GM12872 (cell line): Measurements from ENCODE around the gene MLLT3.

ENCODE experiments used
- TF ChIP-seq, protein P1 (sequence below): IDR thresholded peaks from 3 replicates; pipeline ENCODE4 v1.5.1; 2011; ENCODE audit warnings: low read depth, mild to moderate bottlenecking, low read length, moderate library complexity; ENCODE audit not compliant: insufficient read depth

The MLLT3 gene

DNA sequence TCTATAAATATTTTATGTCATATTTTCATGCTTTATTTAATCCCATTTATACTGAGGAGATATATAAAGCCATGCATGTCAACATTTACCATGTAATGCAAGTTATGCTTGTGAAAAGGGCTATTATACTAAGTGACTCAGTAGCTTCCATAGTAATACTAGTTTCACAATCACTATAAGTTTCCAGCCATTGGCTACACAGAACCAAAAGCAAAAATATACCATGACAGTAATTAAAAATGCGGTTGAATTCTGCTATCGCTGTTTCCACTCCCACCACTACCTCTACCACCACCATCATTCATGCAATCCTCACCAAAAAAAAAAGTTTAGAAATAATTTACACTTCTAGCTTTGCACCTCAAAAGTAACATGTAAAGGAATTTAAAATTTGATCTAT lies 60.2 kb downstream of the MLLT3 start:
- TF ChIP-seq, protein P1, sequence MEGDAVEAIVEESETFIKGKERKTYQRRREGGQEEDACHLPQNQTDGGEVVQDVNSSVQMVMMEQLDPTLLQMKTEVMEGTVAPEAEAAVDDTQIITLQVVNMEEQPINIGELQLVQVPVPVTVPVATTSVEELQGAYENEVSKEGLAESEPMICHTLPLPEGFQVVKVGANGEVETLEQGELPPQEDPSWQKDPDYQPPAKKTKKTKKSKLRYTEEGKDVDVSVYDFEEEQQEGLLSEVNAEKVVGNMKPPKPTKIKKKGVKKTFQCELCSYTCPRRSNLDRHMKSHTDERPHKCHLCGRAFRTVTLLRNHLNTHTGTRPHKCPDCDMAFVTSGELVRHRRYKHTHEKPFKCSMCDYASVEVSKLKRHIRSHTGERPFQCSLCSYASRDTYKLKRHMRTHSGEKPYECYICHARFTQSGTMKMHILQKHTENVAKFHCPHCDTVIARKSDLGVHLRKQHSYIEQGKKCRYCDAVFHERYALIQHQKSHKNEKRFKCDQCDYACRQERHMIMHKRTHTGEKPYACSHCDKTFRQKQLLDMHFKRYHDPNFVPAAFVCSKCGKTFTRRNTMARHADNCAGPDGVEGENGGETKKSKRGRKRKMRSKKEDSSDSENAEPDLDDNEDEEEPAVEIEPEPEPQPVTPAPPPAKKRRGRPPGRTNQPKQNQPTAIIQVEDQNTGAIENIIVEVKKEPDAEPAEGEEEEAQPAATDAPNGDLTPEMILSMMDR, result no peak

GRCh38 chr9:20561531-20561930 lies 60.8 kb downstream of the MLLT3 start:
- TF ChIP-seq, protein P1, result no peak

DNA sequence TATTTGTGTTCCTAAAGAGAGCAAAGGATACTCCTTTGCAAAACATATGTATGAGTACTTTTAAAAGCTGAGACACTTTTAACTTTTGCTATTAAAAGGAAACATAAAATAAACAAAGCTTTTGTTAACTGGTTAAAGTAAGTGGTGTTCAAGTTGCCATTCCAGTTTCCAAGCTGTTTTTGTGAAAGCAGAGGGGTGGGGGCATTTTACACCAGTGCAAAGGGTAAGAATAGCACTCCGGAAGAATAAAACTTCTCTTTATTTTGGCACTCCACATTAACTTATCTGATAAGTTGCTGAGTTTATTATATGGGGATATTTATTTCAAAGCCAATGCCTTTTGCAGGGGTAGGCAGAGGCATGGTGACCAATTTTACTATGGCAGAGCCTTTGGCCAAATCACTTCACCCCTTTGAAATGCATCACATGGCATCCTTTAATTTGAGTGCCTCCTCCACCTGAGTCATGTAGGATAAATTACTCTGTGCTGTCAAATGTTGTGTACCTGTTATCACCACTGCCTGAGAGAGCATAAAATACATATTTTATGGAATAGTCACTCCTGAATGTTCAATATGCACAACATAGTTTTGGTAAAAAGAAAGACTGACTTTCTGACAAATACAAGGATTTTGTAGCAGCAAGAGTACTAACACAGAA lies 62.9 kb downstream of the MLLT3 start:
- TF ChIP-seq, protein P1, result no peak

DNA sequence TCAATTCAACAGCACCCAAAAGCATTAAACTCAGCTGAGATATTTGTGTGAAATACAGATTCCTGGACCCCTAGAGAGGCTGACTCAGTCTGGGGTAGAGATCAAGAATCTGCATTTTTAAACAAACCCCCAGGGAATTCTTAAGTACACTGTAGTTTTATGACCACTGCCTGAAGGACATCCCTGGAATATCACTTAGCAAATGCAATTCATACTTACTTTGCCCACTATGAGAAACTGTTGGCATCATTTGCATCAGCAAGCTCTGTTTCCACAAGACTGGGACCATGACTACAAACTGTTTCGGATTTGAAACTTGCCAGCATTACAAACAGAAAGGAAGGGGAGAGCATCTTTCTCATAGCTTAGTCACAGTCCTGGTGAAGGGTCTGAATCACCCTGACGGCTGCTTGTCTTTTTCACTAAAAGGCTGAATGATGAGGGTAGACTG lies 63.7 kb downstream of the MLLT3 start:
- TF ChIP-seq, protein P1, result no peak

GRCh38 chr9:20557890-20558565 lies 64.3 kb downstream of the MLLT3 start:
- TF ChIP-seq, protein P1, result no peak

GRCh38 chr9:20557285-20557684 lies 65.0 kb downstream of the MLLT3 start:
- TF ChIP-seq, protein P1, result no peak

DNA sequence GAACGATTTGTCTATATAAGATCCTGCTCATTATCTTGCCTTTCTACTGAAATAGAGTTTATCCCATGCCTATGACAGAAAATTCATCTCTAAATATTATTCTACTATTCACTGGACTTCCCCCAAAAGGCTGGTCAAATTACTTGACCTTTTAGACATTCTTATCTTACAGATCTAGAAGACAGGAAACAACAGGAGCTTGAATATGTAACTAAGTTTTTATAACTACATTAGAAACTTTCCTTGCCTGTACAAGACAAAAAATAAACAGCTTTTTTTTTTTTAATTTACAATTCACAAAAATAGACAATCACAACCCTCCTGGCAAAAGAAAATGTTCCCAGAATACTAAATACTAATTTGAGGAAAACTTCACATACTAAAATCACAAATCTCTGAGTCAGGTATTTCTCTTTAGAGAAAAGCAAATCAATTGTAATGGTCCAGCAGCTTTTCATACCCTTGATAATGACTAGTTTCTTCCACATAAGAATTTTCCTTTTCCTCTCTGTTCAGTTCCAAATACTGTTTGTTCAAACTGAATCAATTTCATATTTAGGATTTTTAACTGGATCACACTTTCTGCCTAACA lies 68.6 kb downstream of the MLLT3 start:
- TF ChIP-seq, protein P1, result no peak
